K562 (cell line): ENCODE data around the gene APBA2.

Experiments used
- ATF1 ChIP-seq, 2 experiments: fragments of 450-650 bp in 1 of 2; IDR thresholded peaks; 2 replicates each; pipeline ENCODE4 v1.6.1; 2016; ENCODE audit warnings: missing compliant biosample characterization in 1 of 2, missing genetic modification characterization in 1 of 2
- ATF7 ChIP-seq: fragments of 450-650 bp; IDR thresholded peaks from 2 replicates; pipeline ENCODE4 v1.7.1; 2014; ENCODE audit warnings: mild to moderate bottlenecking, moderate library complexity
- BRD4 ChIP-seq: fragments of 200-600 bp; sonication (generic); IDR thresholded peaks from 2 replicates; pipeline ENCODE4 v1.6.1; 2017; ENCODE audit warnings: inconsistent platforms
- BRF1 ChIP-seq: IDR thresholded peaks from 3 replicates; pipeline ENCODE4 v1.6.1; 2011; ENCODE audit warnings: borderline replicate concordance, mild to moderate bottlenecking; ENCODE audit not compliant: insufficient read length; ENCODE audit errors: extremely low read depth
- EP300 ChIP-seq: IDR thresholded peaks from 2 replicates; pipeline ENCODE4 v1.6.1; 2012; ENCODE audit warnings: low read length, improper control_type of control experiment
- HNRNPH1 ChIP-seq: fragments of 200-400 bp; formaldehyde crosslinking; optimal IDR thresholded peaks from 2 replicates; pipeline ENCODE3; 2017; ENCODE audit warnings: low read depth, mild to moderate bottlenecking, low read length, moderate library complexity
- NR2C2 ChIP-seq, 2 experiments: fragments of 200-800 bp in 1 of 2; sonication (Bioruptor generic) in 1 of 2; sonication (generic) in 1 of 2; formaldehyde crosslinking in 1 of 2; IDR thresholded peaks; 2 replicates each; pipeline versions ENCODE4 v1.6.1 to v1.8.0; 2016 to 2022; ENCODE audit warnings: mild to moderate bottlenecking in 1 of 2, missing compliant biosample characterization in 1 of 2, missing genetic modification characterization in 1 of 2, missing genetic modification reagents in 1 of 2
- SRF ChIP-seq, 2 experiments: fragments of 250-450, 450-650 bp in 1 of 2; sonication (Bioruptor Pico) in 1 of 2; sonication (generic) in 1 of 2; formaldehyde crosslinking; IDR thresholded peaks; 2 replicates each; pipeline versions ENCODE4 v1.5.0 to v1.5.1; 2020 to 2022; ENCODE audit warnings: mild to moderate bottlenecking in 1 of 2, missing genetic modification reagents in 1 of 2
- TBP ChIP-seq: optimal IDR thresholded peaks from 2 replicates; pipeline ENCODE3; 2011; ENCODE audit warnings: low read depth, low read length, improper control_type of control experiment
- YY1 ChIP-seq, 3 experiments: IDR thresholded peaks; 2 replicates each; pipeline ENCODE4 v1.6.1; 2011; ENCODE audit warnings: low read length in 2 of 3, mild to moderate bottlenecking in 2 of 3, moderate library complexity in 2 of 3, borderline replicate concordance in 1 of 3, control low read depth in 1 of 3, low read depth in 1 of 3; ENCODE audit not compliant: insufficient read depth in 3 of 3, insufficient replicate concordance in 2 of 3, control insufficient read depth in 1 of 3, insufficient read length in 1 of 3; ENCODE audit errors: extremely low read depth in 1 of 3
- TF ChIP-seq, protein P1 (sequence below): sonication (generic); formaldehyde crosslinking; IDR thresholded peaks from 2 replicates; pipeline ENCODE4 v1.5.0; 2020; ENCODE audit warnings: missing genetic modification reagents
- TF ChIP-seq, protein P2 (sequence below), 3 experiments: IDR thresholded peaks in 2 of 3; conservative IDR thresholded peaks in 1 of 3; 2 replicates each; pipeline ENCODE4 v1.5.1; 2011 to 2012; ENCODE audit warnings: low read length in 3 of 3, mild to moderate bottlenecking in 3 of 3, control low read depth in 2 of 3, improper control_type of control experiment in 1 of 3, inconsistent platforms in 1 of 3, low read depth in 1 of 3, mixed read lengths in 1 of 3, moderate library complexity in 1 of 3; ENCODE audit not compliant: insufficient read depth in 2 of 3
- TF ChIP-seq, protein P3 (sequence below), 2 experiments: fragments of 450-650 bp in 1 of 2; sonication (generic) in 1 of 2; formaldehyde crosslinking in 1 of 2; IDR thresholded peaks; 2 replicates each; pipeline versions ENCODE4 v1.7.1 to v1.9.0; 2016 to 2022; ENCODE audit warnings: inconsistent platforms in 1 of 2, mild to moderate bottlenecking in 1 of 2, missing genetic modification reagents in 1 of 2
- TF ChIP-seq, protein P4 (sequence below): sonication (generic); formaldehyde crosslinking; IDR thresholded peaks from 2 replicates; pipeline ENCODE4 v1.8.1; 2023; ENCODE audit warnings: mild to moderate bottlenecking, missing genetic modification reagents

DNA sequence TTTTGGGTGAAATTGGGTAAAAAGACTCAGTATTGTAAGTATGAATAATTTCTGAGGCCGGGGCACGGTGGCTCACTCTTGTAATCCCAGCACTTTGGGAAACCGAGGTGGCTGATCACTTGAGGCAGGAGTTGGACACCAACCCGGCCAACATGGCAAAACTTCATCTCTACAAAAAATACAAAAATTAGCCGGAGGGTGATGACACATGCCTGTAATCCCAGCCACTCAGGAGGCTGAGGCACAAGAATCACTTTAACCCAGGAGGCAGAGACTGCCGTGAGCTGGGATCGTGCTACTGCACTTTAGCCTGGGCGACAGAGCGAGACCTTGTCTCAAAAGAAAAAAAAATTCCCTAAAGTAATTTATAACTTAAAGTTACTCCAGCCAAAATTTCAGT lies 162.2 kb downstream of the APBA2 start:
- TF ChIP-seq, protein P1, sequence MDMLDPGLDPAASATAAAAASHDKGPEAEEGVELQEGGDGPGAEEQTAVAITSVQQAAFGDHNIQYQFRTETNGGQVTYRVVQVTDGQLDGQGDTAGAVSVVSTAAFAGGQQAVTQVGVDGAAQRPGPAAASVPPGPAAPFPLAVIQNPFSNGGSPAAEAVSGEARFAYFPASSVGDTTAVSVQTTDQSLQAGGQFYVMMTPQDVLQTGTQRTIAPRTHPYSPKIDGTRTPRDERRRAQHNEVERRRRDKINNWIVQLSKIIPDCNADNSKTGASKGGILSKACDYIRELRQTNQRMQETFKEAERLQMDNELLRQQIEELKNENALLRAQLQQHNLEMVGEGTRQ (CRISPR knock-in tag) = no peak
- TF ChIP-seq TBP = no peak
- TF ChIP-seq EP300 = no peak
- no peak for TF ChIP-seq HNRNPH1
- TF ChIP-seq SRF (CRISPR knock-in tag; IDR thresholded peaks at IDR 0.05) = no peak
- TF ChIP-seq BRF1 = no peak
- TF ChIP-seq ATF1 (CRISPR knock-in tag; IDR thresholded peaks at IDR 0.05) = no peak
- TF ChIP-seq ATF1 (tag; IDR thresholded peaks at IDR 0.05) = no peak
- TF ChIP-seq, protein P2, sequence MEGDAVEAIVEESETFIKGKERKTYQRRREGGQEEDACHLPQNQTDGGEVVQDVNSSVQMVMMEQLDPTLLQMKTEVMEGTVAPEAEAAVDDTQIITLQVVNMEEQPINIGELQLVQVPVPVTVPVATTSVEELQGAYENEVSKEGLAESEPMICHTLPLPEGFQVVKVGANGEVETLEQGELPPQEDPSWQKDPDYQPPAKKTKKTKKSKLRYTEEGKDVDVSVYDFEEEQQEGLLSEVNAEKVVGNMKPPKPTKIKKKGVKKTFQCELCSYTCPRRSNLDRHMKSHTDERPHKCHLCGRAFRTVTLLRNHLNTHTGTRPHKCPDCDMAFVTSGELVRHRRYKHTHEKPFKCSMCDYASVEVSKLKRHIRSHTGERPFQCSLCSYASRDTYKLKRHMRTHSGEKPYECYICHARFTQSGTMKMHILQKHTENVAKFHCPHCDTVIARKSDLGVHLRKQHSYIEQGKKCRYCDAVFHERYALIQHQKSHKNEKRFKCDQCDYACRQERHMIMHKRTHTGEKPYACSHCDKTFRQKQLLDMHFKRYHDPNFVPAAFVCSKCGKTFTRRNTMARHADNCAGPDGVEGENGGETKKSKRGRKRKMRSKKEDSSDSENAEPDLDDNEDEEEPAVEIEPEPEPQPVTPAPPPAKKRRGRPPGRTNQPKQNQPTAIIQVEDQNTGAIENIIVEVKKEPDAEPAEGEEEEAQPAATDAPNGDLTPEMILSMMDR (IDR thresholded peaks at IDR 0.05 in 2 of 3, conservative IDR thresholded peaks at IDR 0.05 in 1 of 3; ENCODE audit: insufficient read depth in 2 of 3, low read depth in 1 of 3, low read length in 3 of 3) = no peak
- TF ChIP-seq BRD4 = no peak
- no peak for TF ChIP-seq YY1 (IDR thresholded peaks at IDR 0.05; ENCODE audit: borderline replicate concordance in 1 of 3, control insufficient read depth in 1 of 3, extremely low read depth in 1 of 3, insufficient read depth in 3 of 3, insufficient read length in 1 of 3, insufficient replicate concordance in 2 of 3, low read depth in 1 of 3, low read length in 2 of 3)
- no peak for TF ChIP-seq ATF7
- TF ChIP-seq, protein P3, sequence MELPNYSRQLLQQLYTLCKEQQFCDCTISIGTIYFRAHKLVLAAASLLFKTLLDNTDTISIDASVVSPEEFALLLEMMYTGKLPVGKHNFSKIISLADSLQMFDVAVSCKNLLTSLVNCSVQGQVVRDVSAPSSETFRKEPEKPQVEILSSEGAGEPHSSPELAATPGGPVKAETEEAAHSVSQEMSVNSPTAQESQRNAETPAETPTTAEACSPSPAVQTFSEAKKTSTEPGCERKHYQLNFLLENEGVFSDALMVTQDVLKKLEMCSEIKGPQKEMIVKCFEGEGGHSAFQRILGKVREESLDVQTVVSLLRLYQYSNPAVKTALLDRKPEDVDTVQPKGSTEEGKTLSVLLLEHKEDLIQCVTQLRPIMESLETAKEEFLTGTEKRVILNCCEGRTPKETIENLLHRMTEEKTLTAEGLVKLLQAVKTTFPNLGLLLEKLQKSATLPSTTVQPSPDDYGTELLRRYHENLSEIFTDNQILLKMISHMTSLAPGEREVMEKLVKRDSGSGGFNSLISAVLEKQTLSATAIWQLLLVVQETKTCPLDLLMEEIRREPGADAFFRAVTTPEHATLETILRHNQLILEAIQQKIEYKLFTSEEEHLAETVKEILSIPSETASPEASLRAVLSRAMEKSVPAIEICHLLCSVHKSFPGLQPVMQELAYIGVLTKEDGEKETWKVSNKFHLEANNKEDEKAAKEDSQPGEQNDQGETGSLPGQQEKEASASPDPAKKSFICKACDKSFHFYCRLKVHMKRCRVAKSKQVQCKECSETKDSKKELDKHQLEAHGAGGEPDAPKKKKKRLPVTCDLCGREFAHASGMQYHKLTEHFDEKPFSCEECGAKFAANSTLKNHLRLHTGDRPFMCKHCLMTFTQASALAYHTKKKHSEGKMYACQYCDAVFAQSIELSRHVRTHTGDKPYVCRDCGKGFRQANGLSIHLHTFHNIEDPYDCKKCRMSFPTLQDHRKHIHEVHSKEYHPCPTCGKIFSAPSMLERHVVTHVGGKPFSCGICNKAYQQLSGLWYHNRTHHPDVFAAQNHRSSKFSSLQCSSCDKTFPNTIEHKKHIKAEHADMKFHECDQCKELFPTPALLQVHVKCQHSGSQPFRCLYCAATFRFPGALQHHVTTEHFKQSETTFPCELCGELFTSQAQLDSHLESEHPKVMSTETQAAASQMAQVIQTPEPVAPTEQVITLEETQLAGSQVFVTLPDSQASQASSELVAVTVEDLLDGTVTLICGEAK (IDR thresholded peaks at IDR 0.05) = no peak
- TF ChIP-seq, protein P3 (CRISPR knock-in tag; IDR thresholded peaks at IDR 0.05) = no peak
- TF ChIP-seq NR2C2 (CRISPR knock-in tag; IDR thresholded peaks at IDR 0.05) = no peak
- TF ChIP-seq NR2C2 (tag; IDR thresholded peaks at IDR 0.05) = no peak
- TF ChIP-seq, protein P4, sequence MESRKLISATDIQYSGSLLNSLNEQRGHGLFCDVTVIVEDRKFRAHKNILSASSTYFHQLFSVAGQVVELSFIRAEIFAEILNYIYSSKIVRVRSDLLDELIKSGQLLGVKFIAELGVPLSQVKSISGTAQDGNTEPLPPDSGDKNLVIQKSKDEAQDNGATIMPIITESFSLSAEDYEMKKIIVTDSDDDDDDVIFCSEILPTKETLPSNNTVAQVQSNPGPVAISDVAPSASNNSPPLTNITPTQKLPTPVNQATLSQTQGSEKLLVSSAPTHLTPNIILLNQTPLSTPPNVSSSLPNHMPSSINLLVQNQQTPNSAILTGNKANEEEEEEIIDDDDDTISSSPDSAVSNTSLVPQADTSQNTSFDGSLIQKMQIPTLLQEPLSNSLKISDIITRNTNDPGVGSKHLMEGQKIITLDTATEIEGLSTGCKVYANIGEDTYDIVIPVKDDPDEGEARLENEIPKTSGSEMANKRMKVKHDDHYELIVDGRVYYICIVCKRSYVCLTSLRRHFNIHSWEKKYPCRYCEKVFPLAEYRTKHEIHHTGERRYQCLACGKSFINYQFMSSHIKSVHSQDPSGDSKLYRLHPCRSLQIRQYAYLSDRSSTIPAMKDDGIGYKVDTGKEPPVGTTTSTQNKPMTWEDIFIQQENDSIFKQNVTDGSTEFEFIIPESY (CRISPR knock-in tag) = no peak
